ENCODE measurements around the gene RXRG. TPM values are rescaled to one million over a fixed set of nuclear protein-coding genes. Genes with fewer than 3 reads are reported as not detected.

The RXRG gene
- not detected in 2 replicates for total RNA-seq (2014; rRNA removed)
- Bru-seq, nascent RNA: percentile 2 among the genes with signal in this experiment
- BruChase-seq, experiment 1, labeled RNA remaining after a 6-hour chase: percentile 5 among the genes with signal in this experiment
- percentile 2 among the genes with signal in this experiment for BruChase-seq, experiment 2, labeled RNA remaining after a 2-hour chase
- long read RNA-seq: 0 reads

DNA sequence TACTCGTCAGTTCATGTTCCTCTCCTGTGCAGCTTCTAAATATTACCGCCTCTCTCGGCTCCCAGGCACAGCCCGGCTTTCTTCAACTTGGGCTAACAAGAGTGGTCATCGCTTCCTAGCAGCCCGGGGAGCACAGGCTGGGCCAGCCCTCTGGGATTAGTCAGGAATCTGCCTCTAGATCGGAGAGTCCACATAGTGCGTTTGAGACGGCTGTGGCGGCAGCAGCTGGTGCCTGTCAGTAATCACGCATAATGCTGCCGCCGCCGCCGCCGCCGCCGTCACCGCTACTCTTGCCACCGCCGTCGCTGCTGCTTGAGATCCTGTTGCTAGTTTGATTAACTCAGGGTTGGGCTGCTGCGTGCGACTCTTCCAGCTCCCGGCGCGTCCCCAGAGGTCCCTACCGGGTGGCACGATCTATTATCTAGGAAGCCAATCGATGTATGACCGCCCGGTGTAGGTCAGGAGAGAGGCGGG, at the start of gene RXRG:
RXRG (minus strand) TSS at position 230 of the 474 bp plus-strand sequence. CDS start 233 bp downstream, outside the sequence.
- Histone ChIP-seq H3K4me2 (ENCODE audit: low read length) (0 out of 2 replicates have a peak within 1 kb of the TSS, but pooled peaks have one; percentile 2), H3K27ac (ENCODE audit: low read length) (no peak within 1 kb of the TSS), H4K20me1 (ENCODE audit: low read length) (no peaks in the 10 kb centered on the region), H3K9ac (ENCODE audit: low read length) (no peak within 1 kb of the TSS), H3F3A (ENCODE audit: low read length, unreplicated experiment) (no peaks in the 10 kb centered on the region), H3K9me3 (ENCODE audit: low read length) (no peaks in the 10 kb centered on the region), H3K79me2 (ENCODE audit: low read length) (no peaks in the 10 kb centered on the region), H3K9me2 (replicated peaks; ENCODE audit: low read length) (no peaks in the 10 kb centered on the region), H2AFZ (ENCODE audit: low read length) (no peak within 1 kb of the TSS), H3K4me3 (ENCODE audit: low read length) (no peak within 1 kb of the TSS), H3K27me3 (ENCODE audit: low read length) (peaks cover 86% of the 10 kb centered on the region), H3K4me1 (ENCODE audit: insufficient read depth, low read length) (no peaks in the 10 kb centered on the region), H3K36me3 (ENCODE audit: low read depth, low read length) (no peaks in the 10 kb centered on the region)
- ATAC-seq (peak; percentile 24; the same call in 1 of the 2 replicates), DNase-seq (no peak)
- no TSS peak for BruUV-seq (replicated peaks)
- intact Hi-C loops (cut with micrococcal nuclease): no loop called here
- TF ChIP-seq EZH2phosphoT487 (IDR thresholded peaks at IDR 0.05; ENCODE audit: borderline replicate concordance, low read length) (peak; percentile 67; the same call in 1 of the 2 replicates), EZH2 (IDR thresholded peaks at IDR 0.05; ENCODE audit: low read length, unreplicated experiment) (peak; percentile 96), CTCF (conservative IDR thresholded peaks at IDR 0.05; ENCODE audit: low read depth, low read length) (no peak)
- ChIA-PET POLR2A (ENCODE audit: unreplicated experiment) (no interaction called here), CTCF (no interaction called here)

GRCh38 chr1:165492845-165493373, 48.0 kb upstream of the RXRG start:
- H3K79me2 ChIP-seq (ENCODE audit: low read length): no peaks in the 10 kb centered on the region
- no peaks in the 10 kb centered on the region for H3K9me3 ChIP-seq (ENCODE audit: low read length)
- no peaks in the 10 kb centered on the region for H4K20me1 ChIP-seq (ENCODE audit: low read length)
- ATAC-seq: no peak
- no peak overlapping the region for H3K27ac ChIP-seq (ENCODE audit: low read length)
- H3K4me3 ChIP-seq (ENCODE audit: low read length): no peak overlapping the region
- ChIA-PET POLR2A (ENCODE audit: unreplicated experiment) (no interaction called here), CTCF (interaction anchor here (0.5 kb wide), 1 partner anchor 207 kb away, joined by 3 read pairs; no protein-coding TSS in a partner anchor)
- TF ChIP-seq EZH2phosphoT487 (IDR thresholded peaks at IDR 0.05; ENCODE audit: borderline replicate concordance, low read length) (no peak), EZH2 (IDR thresholded peaks at IDR 0.05; ENCODE audit: low read length, unreplicated experiment) (no peak), CTCF (conservative IDR thresholded peaks at IDR 0.05; ENCODE audit: low read depth, low read length) (no peak)
- peaks cover 52% of the 10 kb centered on the region for H3K27me3 ChIP-seq (ENCODE audit: low read length)
- H3F3A ChIP-seq (ENCODE audit: low read length, unreplicated experiment): no peaks in the 10 kb centered on the region
- H2AFZ ChIP-seq (ENCODE audit: low read length): no peak overlapping the region
- no peaks in the 10 kb centered on the region for H3K4me1 ChIP-seq (ENCODE audit: insufficient read depth, low read length)
- no peak for DNase-seq
- no peak overlapping the region for H3K9ac ChIP-seq (ENCODE audit: low read length)
- intact Hi-C loops (cut with micrococcal nuclease): no loop called here
- H3K4me2 ChIP-seq (ENCODE audit: low read length): no peak overlapping the region
- BruUV-seq (replicated peaks): no TSS peak
- no peaks in the 10 kb centered on the region for H3K9me2 ChIP-seq (replicated peaks; ENCODE audit: low read length)
- no peaks in the 10 kb centered on the region for H3K36me3 ChIP-seq (ENCODE audit: low read depth, low read length)

DNA sequence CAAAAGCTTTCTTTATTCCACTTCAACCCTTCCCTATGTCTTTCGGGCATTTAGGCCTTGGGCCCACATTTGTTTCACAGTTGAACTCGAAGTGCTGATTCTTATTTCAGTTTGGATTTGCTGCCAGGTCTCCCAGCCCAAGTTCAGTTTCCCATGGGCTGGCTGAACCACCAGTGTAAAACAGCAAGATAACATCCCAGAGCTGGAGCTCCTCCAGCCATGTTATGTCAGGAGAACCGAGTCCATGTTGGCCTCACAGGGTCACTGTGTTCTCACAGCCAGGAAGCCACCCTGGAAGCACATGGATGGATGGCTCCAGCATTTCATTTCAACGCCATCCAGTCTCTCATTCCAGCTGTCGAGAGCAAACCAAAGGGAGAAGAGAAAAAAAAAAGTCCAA, 45.2 kb upstream of the RXRG start:
- Histone ChIP-seq H4K20me1 (ENCODE audit: low read length) (no peaks in the 10 kb centered on the region), H2AFZ (ENCODE audit: low read length) (no peak overlapping the region), H3K9ac (ENCODE audit: low read length) (no peak overlapping the region), H3K4me2 (ENCODE audit: low read length) (no peak overlapping the region), H3K79me2 (ENCODE audit: low read length) (no peaks in the 10 kb centered on the region), H3K36me3 (ENCODE audit: low read depth, low read length) (no peaks in the 10 kb centered on the region), H3K27ac (ENCODE audit: low read length) (no peak overlapping the region), H3K9me2 (replicated peaks; ENCODE audit: low read length) (no peaks in the 10 kb centered on the region), H3K4me3 (ENCODE audit: low read length) (no peak overlapping the region), H3K9me3 (ENCODE audit: low read length) (no peaks in the 10 kb centered on the region), H3K27me3 (ENCODE audit: low read length) (peaks cover 65% of the 10 kb centered on the region), H3F3A (ENCODE audit: low read length, unreplicated experiment) (no peaks in the 10 kb centered on the region), H3K4me1 (ENCODE audit: insufficient read depth, low read length) (no peaks in the 10 kb centered on the region)
- CTCF ChIA-PET: no interaction called here
- TF ChIP-seq CTCF (conservative IDR thresholded peaks at IDR 0.05; ENCODE audit: low read depth, low read length): no peak
- TF ChIP-seq EZH2phosphoT487 (IDR thresholded peaks at IDR 0.05; ENCODE audit: borderline replicate concordance, low read length): no peak
- no peak for TF ChIP-seq EZH2 (IDR thresholded peaks at IDR 0.05; ENCODE audit: low read length, unreplicated experiment)
- POLR2A ChIA-PET (ENCODE audit: unreplicated experiment): no interaction called here
- BruUV-seq (replicated peaks): no TSS peak
- intact Hi-C loops (cut with micrococcal nuclease): no loop called here
- no peak for ATAC-seq
- no peak for DNase-seq
